ENCODE results near the gene PCP4L1. TPM values are rescaled to one million over a fixed set of nuclear protein-coding genes. Genes with fewer than 3 reads are reported as not detected.

The PCP4L1 gene
- total RNA-seq, 1 experiment from 2014 or later, result 1.2 TPM

- Mint-ChIP-seq H3K4me1 (peaks cover 8% of the 10 kb centered on the region), H3K4me3 (no peak overlapping the region), H3K27me3 (ENCODE audit: low read depth) (no peaks in the 10 kb centered on the region), H3K36me3 (no peaks in the 10 kb centered on the region), H3K9me3 (no peaks in the 10 kb centered on the region), H3K27ac (no peak overlapping the region)
- CTCF ChIA-PET, result interaction anchor here (0.6 to 5.3 kb wide), 30 partner anchors 11 to 109 kb away, joined by 3 to 71 read pairs (median 4); partner anchors contain the start of genes MPZ, NDUFS2, NR1I3 and PCP4L1
- ATAC-seq, result no peak
- TF ChIP-seq, protein P1, sequence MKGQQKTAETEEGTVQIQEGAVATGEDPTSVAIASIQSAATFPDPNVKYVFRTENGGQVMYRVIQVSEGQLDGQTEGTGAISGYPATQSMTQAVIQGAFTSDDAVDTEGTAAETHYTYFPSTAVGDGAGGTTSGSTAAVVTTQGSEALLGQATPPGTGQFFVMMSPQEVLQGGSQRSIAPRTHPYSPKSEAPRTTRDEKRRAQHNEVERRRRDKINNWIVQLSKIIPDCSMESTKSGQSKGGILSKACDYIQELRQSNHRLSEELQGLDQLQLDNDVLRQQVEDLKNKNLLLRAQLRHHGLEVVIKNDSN (CRISPR knock-in tag; IDR thresholded peaks at IDR 0.05), result no peak
- TF ChIP-seq, protein P2, sequence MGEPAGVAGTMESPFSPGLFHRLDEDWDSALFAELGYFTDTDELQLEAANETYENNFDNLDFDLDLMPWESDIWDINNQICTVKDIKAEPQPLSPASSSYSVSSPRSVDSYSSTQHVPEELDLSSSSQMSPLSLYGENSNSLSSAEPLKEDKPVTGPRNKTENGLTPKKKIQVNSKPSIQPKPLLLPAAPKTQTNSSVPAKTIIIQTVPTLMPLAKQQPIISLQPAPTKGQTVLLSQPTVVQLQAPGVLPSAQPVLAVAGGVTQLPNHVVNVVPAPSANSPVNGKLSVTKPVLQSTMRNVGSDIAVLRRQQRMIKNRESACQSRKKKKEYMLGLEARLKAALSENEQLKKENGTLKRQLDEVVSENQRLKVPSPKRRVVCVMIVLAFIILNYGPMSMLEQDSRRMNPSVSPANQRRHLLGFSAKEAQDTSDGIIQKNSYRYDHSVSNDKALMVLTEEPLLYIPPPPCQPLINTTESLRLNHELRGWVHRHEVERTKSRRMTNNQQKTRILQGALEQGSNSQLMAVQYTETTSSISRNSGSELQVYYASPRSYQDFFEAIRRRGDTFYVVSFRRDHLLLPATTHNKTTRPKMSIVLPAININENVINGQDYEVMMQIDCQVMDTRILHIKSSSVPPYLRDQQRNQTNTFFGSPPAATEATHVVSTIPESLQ (CRISPR knock-in tag; IDR thresholded peaks at IDR 0.05), result no peak
- TF ChIP-seq GRHL2 (CRISPR knock-in tag; IDR thresholded peaks at IDR 0.05; ENCODE audit: insufficient replicate concordance, severe bottlenecking) (no peak), ZNF423 (CRISPR knock-in tag; IDR thresholded peaks at IDR 0.05) (no peak), GABPB1 (CRISPR knock-in tag; IDR thresholded peaks at IDR 0.05) (no peak), ARID4B (CRISPR knock-in tag; IDR thresholded peaks at IDR 0.05; ENCODE audit: borderline replicate concordance) (no peak), ZNF671 (CRISPR knock-in tag; IDR thresholded peaks at IDR 0.05) (no peak), IRF2 (CRISPR knock-in tag; IDR thresholded peaks at IDR 0.05; ENCODE audit: borderline replicate concordance, low read depth) (no peak), ZNF121 (CRISPR knock-in tag; IDR thresholded peaks at IDR 0.05) (no peak), SOX15 (CRISPR knock-in tag; IDR thresholded peaks at IDR 0.05) (no peak), ZNF512 (CRISPR knock-in tag; IDR thresholded peaks at IDR 0.05; ENCODE audit: borderline replicate concordance) (no peak), KAT7 (CRISPR knock-in tag; IDR thresholded peaks at IDR 0.05; ENCODE audit: borderline replicate concordance) (no peak)
- TF ChIP-seq, protein P3, sequence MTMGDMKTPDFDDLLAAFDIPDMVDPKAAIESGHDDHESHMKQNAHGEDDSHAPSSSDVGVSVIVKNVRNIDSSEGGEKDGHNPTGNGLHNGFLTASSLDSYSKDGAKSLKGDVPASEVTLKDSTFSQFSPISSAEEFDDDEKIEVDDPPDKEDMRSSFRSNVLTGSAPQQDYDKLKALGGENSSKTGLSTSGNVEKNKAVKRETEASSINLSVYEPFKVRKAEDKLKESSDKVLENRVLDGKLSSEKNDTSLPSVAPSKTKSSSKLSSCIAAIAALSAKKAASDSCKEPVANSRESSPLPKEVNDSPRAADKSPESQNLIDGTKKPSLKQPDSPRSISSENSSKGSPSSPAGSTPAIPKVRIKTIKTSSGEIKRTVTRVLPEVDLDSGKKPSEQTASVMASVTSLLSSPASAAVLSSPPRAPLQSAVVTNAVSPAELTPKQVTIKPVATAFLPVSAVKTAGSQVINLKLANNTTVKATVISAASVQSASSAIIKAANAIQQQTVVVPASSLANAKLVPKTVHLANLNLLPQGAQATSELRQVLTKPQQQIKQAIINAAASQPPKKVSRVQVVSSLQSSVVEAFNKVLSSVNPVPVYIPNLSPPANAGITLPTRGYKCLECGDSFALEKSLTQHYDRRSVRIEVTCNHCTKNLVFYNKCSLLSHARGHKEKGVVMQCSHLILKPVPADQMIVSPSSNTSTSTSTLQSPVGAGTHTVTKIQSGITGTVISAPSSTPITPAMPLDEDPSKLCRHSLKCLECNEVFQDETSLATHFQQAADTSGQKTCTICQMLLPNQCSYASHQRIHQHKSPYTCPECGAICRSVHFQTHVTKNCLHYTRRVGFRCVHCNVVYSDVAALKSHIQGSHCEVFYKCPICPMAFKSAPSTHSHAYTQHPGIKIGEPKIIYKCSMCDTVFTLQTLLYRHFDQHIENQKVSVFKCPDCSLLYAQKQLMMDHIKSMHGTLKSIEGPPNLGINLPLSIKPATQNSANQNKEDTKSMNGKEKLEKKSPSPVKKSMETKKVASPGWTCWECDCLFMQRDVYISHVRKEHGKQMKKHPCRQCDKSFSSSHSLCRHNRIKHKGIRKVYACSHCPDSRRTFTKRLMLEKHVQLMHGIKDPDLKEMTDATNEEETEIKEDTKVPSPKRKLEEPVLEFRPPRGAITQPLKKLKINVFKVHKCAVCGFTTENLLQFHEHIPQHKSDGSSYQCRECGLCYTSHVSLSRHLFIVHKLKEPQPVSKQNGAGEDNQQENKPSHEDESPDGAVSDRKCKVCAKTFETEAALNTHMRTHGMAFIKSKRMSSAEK (CRISPR knock-in tag; IDR thresholded peaks at IDR 0.05; ENCODE audit: borderline replicate concordance), result no peak
- TF ChIP-seq, protein P4, sequence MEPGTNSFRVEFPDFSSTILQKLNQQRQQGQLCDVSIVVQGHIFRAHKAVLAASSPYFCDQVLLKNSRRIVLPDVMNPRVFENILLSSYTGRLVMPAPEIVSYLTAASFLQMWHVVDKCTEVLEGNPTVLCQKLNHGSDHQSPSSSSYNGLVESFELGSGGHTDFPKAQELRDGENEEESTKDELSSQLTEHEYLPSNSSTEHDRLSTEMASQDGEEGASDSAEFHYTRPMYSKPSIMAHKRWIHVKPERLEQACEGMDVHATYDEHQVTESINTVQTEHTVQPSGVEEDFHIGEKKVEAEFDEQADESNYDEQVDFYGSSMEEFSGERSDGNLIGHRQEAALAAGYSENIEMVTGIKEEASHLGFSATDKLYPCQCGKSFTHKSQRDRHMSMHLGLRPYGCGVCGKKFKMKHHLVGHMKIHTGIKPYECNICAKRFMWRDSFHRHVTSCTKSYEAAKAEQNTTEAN (CRISPR knock-in tag; IDR thresholded peaks at IDR 0.05), result no peak
- no peak for DNase-seq (ENCODE audit: low spot score)
- POLR2A ChIA-PET, result interaction anchor here (0.5 to 1.4 kb wide), 4 partner anchors 15 to 206 kb away, joined by 3 to 5 read pairs (median 4); partner anchors contain the start of genes PCP4L1 and TOMM40L
Measured at GRCh38 chr1:161290779-161291178, 32.2 kb downstream of the PCP4L1 start.

Measured in WTC11 (cell line).